GM10266 (cell line): ENCODE data around the gene PDE8A.

Source experiments
- DNase-seq: peaks from one replicate; pipeline ENCODE4 v3.0.0; 2012; ENCODE audit errors: extremely low spot score
- CTCF ChIP-seq: IDR thresholded peaks from 2 replicates; pipeline ENCODE4 v1.5.1; 2012; ENCODE audit warnings: mild to moderate bottlenecking, low read depth; ENCODE audit not compliant: control insufficient read depth, insufficient read depth; ENCODE audit errors: missing control alignments

PDE8A gene

GRCh38 chr15:85095566-85095965, 113.9 kb downstream of the PDE8A start:
- no peak for DNase-seq
- no peak for TF ChIP-seq CTCF

- DNase-seq = no peak
These were observed 115.6 kb downstream of the PDE8A start for GRCh38 chr15:85097250-85097649.

GRCh38 chr15:85097725-85098124, 116.1 kb downstream of the PDE8A start:
- TF ChIP-seq CTCF = no peak

More at GRCh38 chr15:85097250-85097649, 115.6 kb downstream of the PDE8A start:
- TF ChIP-seq CTCF = no peak

GRCh38 chr15:85099195-85099803, 117.6 kb downstream of the PDE8A start:
- DNase-seq = no peak
- no peak for TF ChIP-seq CTCF

More at GRCh38 chr15:85097725-85098124, 116.1 kb downstream of the PDE8A start:
- DNase-seq = no peak

GRCh38 chr15:85100186-85100937, 118.7 kb downstream of the PDE8A start:
- no peak for DNase-seq
- no peak for TF ChIP-seq CTCF

GRCh38 chr15:85104584-85104983, 122.9 kb downstream of the PDE8A start:
- TF ChIP-seq CTCF = no peak
- DNase-seq = no peak

- no peak for DNase-seq
- no peak for TF ChIP-seq CTCF
These were observed 126.5 kb downstream of the PDE8A start for GRCh38 chr15:85108136-85108535.
